HG03575 (cell line): ENCODE data around the gene SLC5A11.
"Not testable (repeated sequence)": the region's sequence is repeated elsewhere in the genome, so short reads cannot be mapped to it uniquely, and the experiment has no call there.

ENCODE experiments used
- ATAC-seq: cut with Tn5 transposase; IDR thresholded peaks from one replicate; pipeline ENCODE4 v1.9.1; 2021; ENCODE audit not compliant: unreplicated experiment, insufficient number of reproducible peaks, low FRiP score; ENCODE audit errors: extremely low read depth

The SLC5A11 gene, protein sequence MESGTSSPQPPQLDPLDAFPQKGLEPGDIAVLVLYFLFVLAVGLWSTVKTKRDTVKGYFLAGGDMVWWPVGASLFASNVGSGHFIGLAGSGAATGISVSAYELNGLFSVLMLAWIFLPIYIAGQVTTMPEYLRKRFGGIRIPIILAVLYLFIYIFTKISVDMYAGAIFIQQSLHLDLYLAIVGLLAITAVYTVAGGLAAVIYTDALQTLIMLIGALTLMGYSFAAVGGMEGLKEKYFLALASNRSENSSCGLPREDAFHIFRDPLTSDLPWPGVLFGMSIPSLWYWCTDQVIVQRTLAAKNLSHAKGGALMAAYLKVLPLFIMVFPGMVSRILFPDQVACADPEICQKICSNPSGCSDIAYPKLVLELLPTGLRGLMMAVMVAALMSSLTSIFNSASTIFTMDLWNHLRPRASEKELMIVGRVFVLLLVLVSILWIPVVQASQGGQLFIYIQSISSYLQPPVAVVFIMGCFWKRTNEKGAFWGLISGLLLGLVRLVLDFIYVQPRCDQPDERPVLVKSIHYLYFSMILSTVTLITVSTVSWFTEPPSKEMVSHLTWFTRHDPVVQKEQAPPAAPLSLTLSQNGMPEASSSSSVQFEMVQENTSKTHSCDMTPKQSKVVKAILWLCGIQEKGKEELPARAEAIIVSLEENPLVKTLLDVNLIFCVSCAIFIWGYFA

GRCh38 chr16:24845726-24846547 is at the start of gene SLC5A11:
SLC5A11 (plus strand) TSS chr16:24845963; CDS start chr16:24858644, 12,681 bp downstream.
- ATAC-seq: no peak

GRCh38 chr16:24800586-24800985 is 45.2 kb upstream of the SLC5A11 start:
- ATAC-seq: no peak

GRCh38 chr16:24801761-24802302 is 43.9 kb upstream of the SLC5A11 start:
- no peak for ATAC-seq

GRCh38 chr16:24805484-24805883 is 40.3 kb upstream of the SLC5A11 start:
- no peak for ATAC-seq

DNA sequence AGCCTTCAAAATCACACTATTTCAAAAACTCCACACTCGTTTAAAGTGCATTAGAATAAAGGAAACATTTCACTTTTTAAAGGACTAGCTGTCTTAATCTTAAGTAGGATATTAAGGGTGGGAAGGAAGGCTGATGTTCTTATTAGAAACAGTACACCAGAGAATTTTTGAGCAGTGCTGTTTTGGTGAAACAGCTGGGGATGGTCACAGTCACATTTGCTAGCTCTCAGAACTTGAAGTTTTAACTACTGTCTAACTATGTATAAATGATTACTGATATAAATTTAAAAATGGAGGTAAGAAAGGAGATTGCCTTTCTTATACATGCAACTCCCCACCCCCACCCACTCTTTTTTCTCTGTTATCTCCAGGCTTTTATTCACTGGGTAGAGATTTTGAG is 38.5 kb upstream of the SLC5A11 start:
- no peak for ATAC-seq

DNA sequence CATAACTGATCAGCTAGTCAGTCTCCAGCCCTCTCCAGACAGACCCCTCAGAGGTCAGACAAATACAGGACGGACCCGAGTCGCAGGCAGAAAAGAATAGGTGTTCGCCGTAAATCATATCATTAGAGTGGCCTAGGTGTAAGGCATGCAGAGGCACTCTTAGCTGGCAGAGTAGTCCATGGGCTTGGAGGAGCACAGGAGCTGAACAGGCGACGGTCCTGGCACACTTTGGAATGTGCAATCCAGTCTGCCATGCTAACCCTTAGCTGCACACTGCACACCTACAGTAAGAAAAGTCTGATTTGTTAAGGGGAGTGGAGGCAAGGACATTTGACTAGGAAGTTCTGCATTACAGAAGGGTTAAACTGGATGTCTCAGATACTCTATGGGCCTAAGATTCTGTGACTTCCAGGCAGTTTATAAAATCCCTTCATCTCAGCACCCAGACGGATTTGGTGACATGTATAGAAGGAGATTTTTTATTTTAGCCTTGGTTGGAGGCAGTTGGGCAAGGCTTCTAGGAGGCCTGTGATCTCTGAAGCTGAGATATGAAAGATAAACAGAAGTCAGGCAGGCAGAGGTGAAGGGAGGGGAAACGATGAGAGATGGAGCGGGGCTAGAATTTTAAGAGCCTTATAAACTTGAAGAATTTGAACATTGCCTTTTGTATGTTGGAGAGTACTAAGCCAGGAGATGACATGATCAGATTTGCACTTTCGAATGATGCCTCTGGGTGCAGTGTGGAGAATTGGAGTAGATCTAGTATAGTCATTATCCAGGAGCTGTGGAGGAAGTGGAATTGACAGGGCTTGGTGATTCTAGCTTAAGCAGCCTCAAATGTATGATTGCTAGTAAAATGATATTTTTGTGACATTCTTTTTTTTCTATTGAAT is 34.6 kb upstream of the SLC5A11 start:
- ATAC-seq: no peak

GRCh38 chr16:24812813-24813212 is 33.0 kb upstream of the SLC5A11 start:
- ATAC-seq: not testable (repeated sequence)

GRCh38 chr16:24815021-24815420 is 30.7 kb upstream of the SLC5A11 start:
- no peak for ATAC-seq

- ATAC-seq: no peak
Measured at GRCh38 chr16:24816688-24817087, 29.1 kb upstream of the SLC5A11 start.

DNA sequence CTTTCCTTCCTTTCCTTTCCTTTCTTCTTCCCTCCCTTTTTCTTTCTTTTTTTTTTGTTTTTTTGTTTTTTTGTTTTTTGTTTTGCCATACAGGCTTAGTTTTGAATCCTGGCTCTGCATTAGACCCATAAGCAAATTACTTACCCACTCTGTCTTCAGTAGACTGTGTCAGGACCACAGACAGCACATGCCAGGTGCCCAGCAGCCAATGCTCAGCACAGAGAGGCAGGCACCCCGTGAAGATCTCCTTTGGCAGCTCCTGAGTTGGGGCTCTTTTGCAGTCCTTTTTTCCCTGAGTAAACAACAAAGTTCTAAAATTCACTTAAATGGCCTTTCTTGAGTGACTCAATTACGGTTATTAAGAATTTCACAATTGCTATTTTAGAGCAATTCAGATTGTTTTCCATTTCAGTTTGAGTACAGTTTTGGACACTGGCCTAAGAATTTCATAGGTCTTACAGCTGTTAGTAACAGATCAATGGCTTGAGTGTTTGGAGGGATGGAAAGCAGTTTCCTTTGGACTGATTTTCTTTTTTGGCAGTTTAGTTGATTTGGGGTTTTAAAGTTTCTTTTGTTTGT is 26.2 kb upstream of the SLC5A11 start:
- no peak for ATAC-seq

DNA sequence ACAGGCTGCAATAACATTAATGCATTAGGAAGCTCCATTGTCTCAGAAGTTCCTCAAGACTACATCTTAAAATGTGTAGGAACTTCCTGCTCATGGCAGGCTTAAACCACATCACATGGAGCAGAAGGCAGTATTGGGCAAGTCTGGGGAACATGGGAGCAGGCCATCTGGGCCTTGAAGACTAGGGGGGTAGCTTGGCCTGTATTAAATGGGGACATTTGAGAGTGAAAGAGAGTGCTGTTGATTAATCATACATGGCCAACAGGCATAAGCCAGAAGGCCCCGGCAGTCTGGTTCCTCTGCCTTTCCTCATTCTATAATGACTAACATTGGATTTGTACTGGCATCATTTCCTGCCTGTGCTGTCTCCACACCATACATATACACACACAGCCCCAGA is 25.2 kb upstream of the SLC5A11 start:
- no peak for ATAC-seq

- ATAC-seq: no peak
Measured at GRCh38 chr16:24821129-24821528, 24.6 kb upstream of the SLC5A11 start.

- no peak for ATAC-seq
Measured at GRCh38 chr16:24822542-24822941, 23.2 kb upstream of the SLC5A11 start.

DNA sequence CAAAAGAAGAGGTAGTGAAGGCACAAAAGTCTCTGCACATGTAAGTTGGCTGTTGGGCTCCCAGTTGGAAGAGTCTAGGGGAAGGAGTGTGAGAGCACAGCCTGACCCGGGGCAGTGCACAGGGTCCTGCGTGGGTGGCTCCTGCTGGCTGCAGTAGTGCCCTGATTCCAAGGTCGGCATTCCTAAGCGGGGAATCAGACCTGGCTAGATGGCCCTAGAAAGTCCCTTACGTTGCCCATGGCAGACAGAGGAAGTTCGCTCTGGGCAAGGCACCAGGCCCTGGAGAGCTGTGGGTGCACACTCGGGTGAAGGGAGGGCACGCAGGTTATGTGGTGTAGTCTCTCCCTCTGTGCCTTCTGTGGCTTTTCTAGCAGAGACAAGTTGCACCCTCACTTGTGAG is 22.8 kb upstream of the SLC5A11 start:
- ATAC-seq: no peak

- ATAC-seq: no peak
Measured at GRCh38 chr16:24825696-24826095, 20.1 kb upstream of the SLC5A11 start.

DNA sequence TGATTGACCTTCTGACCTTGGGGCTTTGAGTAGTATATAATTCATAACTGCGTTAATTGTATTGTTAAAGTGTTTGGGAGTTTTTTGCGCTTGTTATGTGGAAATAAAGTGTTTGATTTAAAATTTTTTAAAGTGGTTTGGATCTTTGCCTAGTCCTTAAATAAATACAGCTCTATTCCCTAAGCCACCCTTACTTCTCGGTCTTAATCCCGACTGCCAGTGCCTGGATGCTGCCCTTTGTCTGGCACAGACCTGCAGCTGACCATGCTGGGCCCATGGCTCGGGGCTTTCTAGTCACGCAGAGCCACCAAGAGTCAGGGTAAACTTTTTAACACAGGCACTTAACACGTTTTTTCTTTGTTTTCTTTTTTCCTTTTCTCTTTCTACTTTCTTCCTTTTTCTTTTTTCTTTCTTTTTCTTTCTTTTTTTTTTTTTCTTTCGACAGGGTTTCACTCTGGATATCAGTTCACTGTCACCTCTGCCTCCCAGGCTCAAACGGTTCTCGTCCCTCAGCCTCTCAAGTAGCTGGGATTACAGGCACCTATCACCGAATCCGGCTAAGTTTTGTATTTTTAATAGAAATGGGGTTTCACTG is 19.6 kb upstream of the SLC5A11 start:
- ATAC-seq: no peak

GRCh38 chr16:24826817-24827566 is 18.8 kb upstream of the SLC5A11 start:
- no peak for ATAC-seq
